Adrenal gland (tissue), 5 donors: ENCODE measurements around the gene TLN1.
A peak's percentile ranks its signal among the peaks of the same experiment; 100 is the strongest.

Experiments used
- POLR2A ChIP-seq, 2 donors: fragments of 450-650 bp; IDR thresholded peaks; one replicate each; pipeline ENCODE4 v1.6.1; 2017; ENCODE audit warnings: antibody characterized with exemption in 2 of 2, mild to moderate bottlenecking in 2 of 2, moderate library complexity in 1 of 2
- TF ChIP-seq, protein P1 (sequence below), 6 experiments: fragments of 450-650 bp in 4 of 6; fragments of 200-600 bp in 2 of 6; sonication (generic) in 1 of 6; IDR thresholded peaks; 1 replicate in 5 of 6; 2 replicates in 1 of 6; pipeline versions ENCODE4 v1.5.1 to v1.8.0; 2016 to 2021; ENCODE audit warnings: antibody characterized with exemption in 6 of 6, mild to moderate bottlenecking in 2 of 6, moderate library complexity in 1 of 6
- donor health status: DM: no; HTN: no; CAD: no.

GRCh38 chr9:35729700-35730485 lies 2.1 kb downstream of the TLN1 start:
- TF ChIP-seq, protein P1, sequence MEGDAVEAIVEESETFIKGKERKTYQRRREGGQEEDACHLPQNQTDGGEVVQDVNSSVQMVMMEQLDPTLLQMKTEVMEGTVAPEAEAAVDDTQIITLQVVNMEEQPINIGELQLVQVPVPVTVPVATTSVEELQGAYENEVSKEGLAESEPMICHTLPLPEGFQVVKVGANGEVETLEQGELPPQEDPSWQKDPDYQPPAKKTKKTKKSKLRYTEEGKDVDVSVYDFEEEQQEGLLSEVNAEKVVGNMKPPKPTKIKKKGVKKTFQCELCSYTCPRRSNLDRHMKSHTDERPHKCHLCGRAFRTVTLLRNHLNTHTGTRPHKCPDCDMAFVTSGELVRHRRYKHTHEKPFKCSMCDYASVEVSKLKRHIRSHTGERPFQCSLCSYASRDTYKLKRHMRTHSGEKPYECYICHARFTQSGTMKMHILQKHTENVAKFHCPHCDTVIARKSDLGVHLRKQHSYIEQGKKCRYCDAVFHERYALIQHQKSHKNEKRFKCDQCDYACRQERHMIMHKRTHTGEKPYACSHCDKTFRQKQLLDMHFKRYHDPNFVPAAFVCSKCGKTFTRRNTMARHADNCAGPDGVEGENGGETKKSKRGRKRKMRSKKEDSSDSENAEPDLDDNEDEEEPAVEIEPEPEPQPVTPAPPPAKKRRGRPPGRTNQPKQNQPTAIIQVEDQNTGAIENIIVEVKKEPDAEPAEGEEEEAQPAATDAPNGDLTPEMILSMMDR (IDR thresholded peaks at IDR 0.05), result peak; percentile 43 to 72 (median 58)
- peak in 1 of 2 donors; percentile 13 for TF ChIP-seq POLR2A (IDR thresholded peaks at IDR 0.05)
